Measurements from ENCODE around the gene NPAS3.

DNA sequence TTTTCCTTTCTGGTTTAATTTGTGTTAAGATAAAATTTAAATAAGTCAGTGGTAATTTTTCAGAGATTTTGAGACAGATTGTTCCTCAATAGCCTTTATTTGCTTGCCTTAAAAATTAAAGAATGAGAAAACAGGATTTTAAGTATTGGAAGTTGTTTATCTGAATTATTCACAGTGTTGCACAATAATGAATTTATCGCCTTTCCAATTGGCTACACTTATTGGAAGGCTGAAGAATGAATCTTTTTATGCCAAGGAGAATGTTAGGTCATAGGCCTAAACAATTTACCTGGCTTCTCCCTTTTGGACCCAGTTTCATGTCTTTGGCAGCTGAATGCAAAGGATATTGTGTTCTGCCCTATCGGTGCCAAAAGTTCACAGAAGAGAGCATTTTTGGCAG, 250.2 kb downstream of the NPAS3 start:
- TF ChIP-seq, protein P1, sequence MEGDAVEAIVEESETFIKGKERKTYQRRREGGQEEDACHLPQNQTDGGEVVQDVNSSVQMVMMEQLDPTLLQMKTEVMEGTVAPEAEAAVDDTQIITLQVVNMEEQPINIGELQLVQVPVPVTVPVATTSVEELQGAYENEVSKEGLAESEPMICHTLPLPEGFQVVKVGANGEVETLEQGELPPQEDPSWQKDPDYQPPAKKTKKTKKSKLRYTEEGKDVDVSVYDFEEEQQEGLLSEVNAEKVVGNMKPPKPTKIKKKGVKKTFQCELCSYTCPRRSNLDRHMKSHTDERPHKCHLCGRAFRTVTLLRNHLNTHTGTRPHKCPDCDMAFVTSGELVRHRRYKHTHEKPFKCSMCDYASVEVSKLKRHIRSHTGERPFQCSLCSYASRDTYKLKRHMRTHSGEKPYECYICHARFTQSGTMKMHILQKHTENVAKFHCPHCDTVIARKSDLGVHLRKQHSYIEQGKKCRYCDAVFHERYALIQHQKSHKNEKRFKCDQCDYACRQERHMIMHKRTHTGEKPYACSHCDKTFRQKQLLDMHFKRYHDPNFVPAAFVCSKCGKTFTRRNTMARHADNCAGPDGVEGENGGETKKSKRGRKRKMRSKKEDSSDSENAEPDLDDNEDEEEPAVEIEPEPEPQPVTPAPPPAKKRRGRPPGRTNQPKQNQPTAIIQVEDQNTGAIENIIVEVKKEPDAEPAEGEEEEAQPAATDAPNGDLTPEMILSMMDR (IDR thresholded peaks at IDR 0.05) = no peak
- TF ChIP-seq EP300 (IDR thresholded peaks at IDR 0.05) (no peak), POLR2A (IDR thresholded peaks at IDR 0.05) (no peak)

Measured in sigmoid colon (tissue), 4 donors.